RPMI8226 (cell line): ENCODE data around the gene CAMTA1.

ENCODE experiments used
- DNase-seq: peaks from one replicate; pipeline ENCODE4 v3.0.0-alpha.2; 2015

The CAMTA1 gene

DNA sequence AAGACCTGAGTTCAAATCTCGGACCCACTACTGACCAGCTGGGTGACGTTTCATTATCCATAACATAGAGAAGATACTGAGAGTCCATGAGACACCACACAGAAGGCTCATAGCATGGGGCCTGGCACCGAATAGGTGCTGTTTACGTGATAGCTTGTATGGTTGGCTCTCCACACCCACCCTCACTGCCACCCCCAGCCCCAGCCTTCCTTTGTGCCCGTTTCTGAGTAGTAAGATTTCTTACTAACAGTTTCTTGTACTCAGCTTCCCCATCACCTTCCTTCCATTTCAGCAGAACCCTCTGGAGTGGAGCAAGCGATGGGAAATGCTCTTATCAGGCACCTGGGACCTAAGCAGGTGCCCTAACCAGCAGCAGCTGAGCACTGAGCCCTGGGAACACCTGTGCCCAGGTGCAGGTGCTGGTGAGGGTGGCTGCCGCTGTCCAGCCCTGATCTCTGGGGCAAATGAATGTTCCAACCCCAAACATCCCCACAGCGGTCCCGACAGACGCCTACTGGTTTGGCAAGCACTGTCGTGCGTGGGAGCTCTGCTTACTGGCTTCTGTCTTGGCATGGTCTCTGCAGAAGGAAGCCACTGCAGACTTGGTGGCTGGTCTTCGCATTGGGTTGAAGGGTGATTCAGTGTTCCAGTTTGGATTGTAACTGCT lies 225.4 kb downstream of the CAMTA1 start:
- DNase-seq, result peak; percentile 21

DNA sequence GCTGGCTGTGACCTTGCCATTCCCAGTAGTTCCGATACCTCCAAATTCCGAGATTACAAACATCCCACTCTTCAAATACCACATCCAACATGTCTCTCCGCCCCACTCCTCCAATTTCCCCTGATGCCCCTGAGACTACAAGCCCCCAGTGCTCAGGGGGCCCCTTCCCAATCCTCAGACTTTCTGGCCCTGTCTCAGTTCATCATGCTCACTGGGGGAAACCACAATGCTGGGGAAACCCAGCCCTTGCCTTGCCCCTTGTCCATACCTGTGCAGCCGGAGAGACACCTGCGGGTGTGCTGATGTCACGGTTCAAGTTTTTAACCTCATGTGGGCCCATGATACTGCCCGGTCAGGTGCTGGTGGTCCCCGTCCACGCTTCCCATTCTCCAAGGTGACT lies 226.6 kb downstream of the CAMTA1 start:
- DNase-seq, result no peak

DNA sequence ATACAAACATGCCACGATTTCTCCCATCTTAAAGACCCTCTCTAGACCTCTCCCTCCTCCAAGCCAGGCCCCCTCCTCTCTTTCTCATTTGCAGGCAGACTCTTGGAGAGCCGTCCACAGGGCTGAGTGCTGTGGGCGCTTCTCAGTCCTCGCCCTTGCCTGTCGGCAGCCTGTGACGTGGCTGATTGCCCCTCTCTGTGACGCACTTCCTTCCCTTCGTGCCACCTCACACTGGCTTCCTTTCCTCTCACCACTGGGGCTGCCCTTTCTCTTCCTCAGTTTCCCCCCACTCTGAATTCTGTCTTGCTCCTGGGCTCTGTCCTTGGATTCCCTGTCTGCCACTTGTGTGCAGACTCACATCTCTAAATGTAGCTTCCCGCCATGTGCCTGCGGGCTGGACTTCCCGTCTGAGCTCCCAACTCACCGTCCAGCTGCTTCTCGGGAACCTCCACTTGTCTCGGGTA lies 227.2 kb downstream of the CAMTA1 start:
- DNase-seq, result no peak

DNA sequence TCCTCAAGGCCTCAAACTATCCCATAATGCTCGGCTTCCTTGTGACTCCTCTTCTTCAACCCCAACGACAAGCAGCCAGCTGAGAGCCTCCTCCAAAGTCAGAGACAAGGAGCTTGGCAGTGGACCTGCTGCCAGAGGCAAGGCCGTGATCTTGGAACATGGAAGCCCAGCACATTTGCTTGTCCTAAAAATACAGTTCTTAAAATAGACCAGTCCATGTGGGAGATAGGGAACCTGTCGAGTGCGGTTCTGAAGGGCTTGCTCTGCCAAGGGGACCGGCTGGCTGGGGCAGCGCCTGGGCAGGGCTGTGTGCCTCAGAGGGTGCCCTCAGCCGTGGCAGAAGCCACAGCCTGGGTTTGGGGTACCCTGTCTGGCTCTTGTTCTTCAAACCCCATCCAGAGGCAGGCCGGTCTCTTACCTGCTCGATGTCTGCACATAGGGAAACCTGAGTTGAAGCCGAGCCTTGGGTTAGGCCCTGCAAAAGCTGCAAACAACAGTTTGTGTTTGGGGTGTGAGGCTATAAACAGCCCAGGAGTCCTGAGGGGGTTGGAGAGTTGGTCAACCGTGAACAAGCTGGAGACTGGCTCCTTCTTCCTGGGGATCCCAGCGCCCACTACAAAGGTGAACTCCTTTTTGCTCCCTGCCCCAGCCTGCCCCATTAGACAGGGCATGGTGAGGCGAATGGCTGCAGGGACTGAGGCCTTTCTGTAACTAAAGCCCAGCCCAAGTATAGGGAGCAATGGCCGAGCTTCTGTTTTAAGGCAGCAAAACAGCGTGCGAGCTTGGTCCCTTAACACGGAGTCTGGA lies 228.8 kb downstream of the CAMTA1 start:
- DNase-seq, result no peak

DNA sequence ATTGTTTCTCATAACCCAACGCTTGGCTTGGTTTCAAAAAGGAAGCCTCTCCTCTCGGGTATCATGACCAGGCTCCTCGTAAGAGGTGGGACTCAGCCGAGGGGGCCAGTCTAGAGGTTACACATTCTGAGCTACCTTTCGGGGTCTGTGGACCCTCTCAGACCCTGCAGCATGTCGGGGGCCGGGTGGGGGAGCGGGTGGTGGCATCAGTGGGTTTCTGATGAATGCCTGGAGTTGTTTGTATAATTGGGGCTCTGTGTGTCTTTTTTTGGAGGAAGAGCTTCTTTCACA lies 229.3 kb downstream of the CAMTA1 start:
- no peak for DNase-seq

DNA sequence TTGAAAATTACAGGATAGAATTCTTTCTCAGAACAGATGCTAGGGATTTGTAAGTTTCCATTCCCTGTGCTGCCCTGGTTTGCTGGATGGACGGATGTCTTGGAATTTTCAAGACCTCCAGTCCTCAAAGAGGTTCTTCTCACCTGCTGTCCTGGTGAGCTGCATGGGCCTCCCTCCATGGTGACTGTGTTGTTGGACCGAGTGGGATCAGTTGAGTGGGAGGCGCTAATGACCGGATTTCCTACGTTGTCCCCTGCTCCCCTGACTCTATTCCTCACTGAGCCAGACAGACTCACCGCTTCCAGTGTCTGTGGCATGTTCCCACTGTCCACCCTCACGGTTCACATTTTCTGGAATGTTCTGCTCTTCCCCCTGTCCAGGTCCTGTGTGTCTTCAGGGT lies 229.8 kb downstream of the CAMTA1 start:
- no peak for DNase-seq

GRCh38 chr1:7018351-7018750 lies 233.1 kb downstream of the CAMTA1 start:
- no peak for DNase-seq

DNA sequence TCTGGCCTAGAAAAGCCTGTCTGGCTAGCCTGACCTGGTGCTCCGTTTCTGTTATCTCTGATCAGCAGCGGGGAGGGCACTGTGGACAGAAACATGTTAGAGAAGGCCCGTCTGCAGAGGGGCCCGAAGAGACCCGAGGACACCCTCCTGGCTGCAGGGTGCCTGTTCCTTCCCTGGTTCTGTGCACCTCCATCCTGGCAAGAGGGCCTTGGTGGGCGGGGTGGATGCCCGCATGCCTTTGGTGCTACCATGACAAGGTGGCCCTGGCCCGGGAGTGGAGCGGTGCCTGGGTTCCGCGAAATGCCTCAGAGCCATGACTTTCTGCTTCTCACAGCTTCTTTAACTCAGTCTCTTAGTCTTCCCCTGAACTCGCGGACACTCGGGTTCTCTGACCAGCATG lies 233.6 kb downstream of the CAMTA1 start:
- no peak for DNase-seq

DNA sequence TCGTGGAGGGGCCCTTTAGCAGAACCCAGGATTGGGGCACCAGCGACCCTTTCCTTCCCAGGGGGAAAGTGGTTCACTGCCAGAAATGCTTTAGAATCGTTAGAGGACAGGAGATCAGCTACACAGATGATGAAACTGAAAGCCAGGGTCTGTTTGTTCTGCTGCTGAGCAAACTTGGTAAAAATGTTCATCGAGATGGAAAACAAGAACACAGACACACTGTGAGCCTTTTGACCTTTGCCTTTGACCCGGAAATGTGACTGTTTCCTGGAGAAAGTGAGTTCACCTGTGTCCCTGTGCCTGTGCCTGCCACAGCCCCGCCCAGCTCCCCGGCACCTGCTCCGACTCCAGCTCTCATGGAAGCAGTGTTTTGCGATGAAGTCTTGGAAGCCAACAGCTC lies 234.3 kb downstream of the CAMTA1 start:
- DNase-seq, result peak; percentile 25

DNA sequence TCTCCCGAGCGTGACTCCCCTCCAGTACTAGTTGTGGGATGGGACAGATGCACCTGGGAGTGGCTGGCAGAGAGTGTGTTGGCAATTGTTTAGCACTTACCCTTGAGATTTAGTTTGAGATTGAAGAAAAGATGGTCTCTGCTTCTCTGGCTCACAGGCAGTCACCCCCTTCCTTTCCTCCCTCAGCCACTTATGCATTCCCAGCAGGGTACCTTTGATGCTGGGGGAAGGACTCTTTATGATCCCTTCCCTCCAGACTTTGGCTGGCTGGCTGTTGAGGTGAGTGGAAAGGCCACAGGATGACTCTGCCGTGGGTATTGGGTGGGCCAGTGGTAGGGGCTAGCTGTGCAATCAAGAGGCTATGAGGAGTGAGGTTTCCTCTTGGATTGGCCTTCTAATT lies 236.8 kb downstream of the CAMTA1 start:
- DNase-seq, result no peak

- no peak for DNase-seq
Observed at GRCh38 chr1:7025013-7025412, 239.8 kb downstream of the CAMTA1 start.

- DNase-seq, result no peak
Observed at GRCh38 chr1:7026169-7026568, 240.9 kb downstream of the CAMTA1 start.

- DNase-seq, result no peak
Observed at GRCh38 chr1:7032992-7033391, 247.7 kb downstream of the CAMTA1 start.

DNA sequence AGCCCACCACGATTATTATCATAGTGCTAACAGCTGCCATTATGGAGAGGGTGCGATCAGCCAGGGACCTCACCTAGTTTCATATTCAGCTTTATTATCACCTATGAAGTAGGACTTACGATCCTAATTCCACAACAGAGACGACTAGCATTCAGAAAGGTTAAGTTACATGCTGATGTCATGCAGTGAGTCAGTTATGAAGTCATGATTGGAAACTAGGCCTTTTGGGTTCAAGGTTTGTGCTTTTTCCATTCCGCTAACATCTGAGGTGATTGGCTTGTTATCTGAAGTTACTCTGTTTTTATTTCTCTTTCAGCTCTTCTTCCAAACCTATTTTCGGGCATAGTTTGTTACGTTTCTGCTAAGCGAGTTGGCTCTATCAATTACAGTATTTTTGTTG lies 251.1 kb downstream of the CAMTA1 start:
- DNase-seq, result no peak

DNA sequence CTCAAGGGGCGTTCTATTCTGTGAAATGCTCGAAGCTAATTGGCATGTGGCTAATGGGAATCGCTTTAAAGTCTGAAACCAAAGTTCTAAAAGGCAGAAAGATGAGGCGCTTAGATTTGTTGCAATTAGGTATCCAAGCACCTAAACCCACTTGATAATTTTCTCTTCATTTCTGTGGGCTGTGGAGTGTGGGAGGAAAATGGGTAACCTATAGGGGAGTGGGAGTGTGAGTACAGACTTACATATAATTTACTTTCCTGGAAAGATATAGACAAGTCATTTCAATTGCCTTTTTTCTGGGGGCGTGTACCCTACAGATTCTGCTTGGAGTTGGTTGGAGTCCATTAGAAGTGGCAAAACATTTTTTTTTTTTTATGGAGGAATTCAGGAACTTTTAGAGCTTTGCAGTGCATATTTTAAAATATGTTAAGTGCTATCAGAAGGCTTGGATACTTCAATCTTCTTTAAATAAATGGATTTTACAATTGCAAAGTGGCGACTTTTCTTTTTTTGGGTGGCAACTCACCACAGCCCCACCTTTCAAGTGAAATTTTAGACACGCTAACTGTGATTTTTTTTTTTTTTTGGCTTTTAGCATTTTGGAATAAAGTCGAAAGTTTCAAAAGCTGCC lies 254.5 kb downstream of the CAMTA1 start:
- DNase-seq, result no peak

- peak; percentile 35 for DNase-seq
Observed at GRCh38 chr1:7040969-7041695, 255.9 kb downstream of the CAMTA1 start.

DNA sequence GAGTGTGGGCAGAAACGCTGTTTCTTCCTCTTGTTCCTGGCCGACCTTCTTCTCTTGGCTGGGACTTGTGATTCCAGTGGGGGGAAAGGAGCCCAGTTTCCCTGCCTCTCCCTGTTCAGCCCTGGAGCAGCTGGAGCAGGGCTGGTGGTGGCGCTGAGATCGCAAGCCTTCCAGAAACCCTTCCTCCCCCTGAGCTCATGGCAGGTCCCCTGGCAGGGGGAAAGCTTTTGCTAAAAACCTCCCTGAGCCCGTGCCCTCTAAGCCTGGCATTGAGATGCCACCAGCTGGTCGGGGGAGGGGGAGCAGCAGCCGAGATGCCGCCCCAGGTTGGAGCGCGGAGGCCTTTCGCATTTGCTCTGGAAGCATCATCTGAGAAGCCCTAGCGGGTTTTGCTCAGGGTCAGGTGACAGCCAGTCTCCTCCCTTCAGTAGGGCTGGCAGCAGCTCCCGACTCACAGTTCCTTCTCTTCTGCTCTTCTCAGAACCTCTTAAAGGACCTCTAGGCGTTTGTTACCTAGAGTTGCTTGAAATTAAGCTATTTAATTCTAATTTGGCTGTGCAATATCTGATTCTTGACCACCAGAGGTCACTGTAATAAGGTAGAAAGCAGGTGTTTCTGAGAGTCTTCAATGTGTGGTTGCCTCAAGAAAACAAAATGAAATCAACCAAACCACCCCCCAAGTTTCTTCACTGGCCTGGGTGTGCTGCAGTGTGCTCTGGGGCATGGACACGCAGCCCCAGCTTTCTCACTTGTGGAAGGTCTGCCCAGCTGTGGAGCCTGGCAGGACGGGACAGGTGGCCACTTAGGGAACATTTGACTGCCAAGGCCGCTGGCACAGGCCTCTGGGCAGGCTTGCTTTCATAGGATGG lies 257.3 kb downstream of the CAMTA1 start:
- peak; percentile 56 for DNase-seq

- DNase-seq, result no peak
Observed at GRCh38 chr1:7043191-7043549, 257.9 kb downstream of the CAMTA1 start.

GRCh38 chr1:7043719-7044535 lies 258.7 kb downstream of the CAMTA1 start:
- DNase-seq, result no peak

GRCh38 chr1:7045897-7046296 lies 260.6 kb downstream of the CAMTA1 start:
- DNase-seq, result no peak

- DNase-seq, result peak; percentile 51
Observed at GRCh38 chr1:7046314-7046713, 261.1 kb downstream of the CAMTA1 start.

GRCh38 chr1:7046891-7047290 lies 261.6 kb downstream of the CAMTA1 start:
- DNase-seq, result no peak
